Osteocyte (in vitro differentiated cells): ENCODE data around the gene DGKG. TPM values are rescaled to one million over a fixed set of nuclear protein-coding genes. Genes with fewer than 3 reads are reported as not detected.

ENCODE experiments used
- DNase-seq: peaks from one replicate; pipeline ENCODE4 v3.0.0; 2021; ENCODE audit warnings: mixed read lengths; ENCODE audit not compliant: unreplicated experiment; ENCODE audit errors: extremely low spot score
- H3K27ac Mint-ChIP-seq: one replicate; pipeline ENCODE4 v1.8.0; 2021; ENCODE audit warnings: mild to moderate bottlenecking, mixed read lengths; ENCODE audit not compliant: unreplicated experiment
- H3K27me3 Mint-ChIP-seq: one replicate; pipeline ENCODE4 v1.8.0; 2021; ENCODE audit warnings: mixed read lengths; ENCODE audit not compliant: unreplicated experiment
- H3K36me3 Mint-ChIP-seq: one replicate; pipeline ENCODE4 v1.8.0; 2021; ENCODE audit warnings: mixed read lengths; ENCODE audit not compliant: unreplicated experiment
- H3K4me1 Mint-ChIP-seq: one replicate; pipeline ENCODE4 v1.8.0; 2021; ENCODE audit warnings: mixed read lengths; ENCODE audit not compliant: unreplicated experiment
- H3K4me3 Mint-ChIP-seq: one replicate; pipeline ENCODE4 v1.8.0; 2021; ENCODE audit warnings: mild to moderate bottlenecking, moderate library complexity, mixed read lengths; ENCODE audit not compliant: unreplicated experiment
- H3K9me3 Mint-ChIP-seq: one replicate; pipeline ENCODE4 v1.8.0; 2021; ENCODE audit warnings: mixed read lengths; ENCODE audit not compliant: unreplicated experiment
- total RNA-seq: library from RNA; stranded (reverse); gene quantifications from 2 replicates; pipeline ENCODE4 v1.2.1, GENCODE V29; 2021
- TF ChIP-seq, protein P1 (sequence below): fragments of 200-600 bp; sonication (generic); IDR thresholded peaks from 2 replicates; pipeline ENCODE4 v1.5.0; 2021; ENCODE audit warnings: antibody characterized with exemption, mild to moderate bottlenecking, moderate library complexity

Gene DGKG
- total RNA-seq, 1 donor from 2014 or later: not detected

GRCh38 chr3:186110975-186111974 lies 250.8 kb downstream of the DGKG start:
- Mint-ChIP-seq H3K4me3 (peak overlapping the region; percentile 45), H3K4me1 (peaks cover 32% of the 10 kb centered on the region), H3K9me3 (no peaks in the 10 kb centered on the region), H3K36me3 (no peaks in the 10 kb centered on the region), H3K27me3 (peaks cover 20% of the 10 kb centered on the region), H3K27ac (peak overlapping the region; percentile 99)
- TF ChIP-seq, protein P1, sequence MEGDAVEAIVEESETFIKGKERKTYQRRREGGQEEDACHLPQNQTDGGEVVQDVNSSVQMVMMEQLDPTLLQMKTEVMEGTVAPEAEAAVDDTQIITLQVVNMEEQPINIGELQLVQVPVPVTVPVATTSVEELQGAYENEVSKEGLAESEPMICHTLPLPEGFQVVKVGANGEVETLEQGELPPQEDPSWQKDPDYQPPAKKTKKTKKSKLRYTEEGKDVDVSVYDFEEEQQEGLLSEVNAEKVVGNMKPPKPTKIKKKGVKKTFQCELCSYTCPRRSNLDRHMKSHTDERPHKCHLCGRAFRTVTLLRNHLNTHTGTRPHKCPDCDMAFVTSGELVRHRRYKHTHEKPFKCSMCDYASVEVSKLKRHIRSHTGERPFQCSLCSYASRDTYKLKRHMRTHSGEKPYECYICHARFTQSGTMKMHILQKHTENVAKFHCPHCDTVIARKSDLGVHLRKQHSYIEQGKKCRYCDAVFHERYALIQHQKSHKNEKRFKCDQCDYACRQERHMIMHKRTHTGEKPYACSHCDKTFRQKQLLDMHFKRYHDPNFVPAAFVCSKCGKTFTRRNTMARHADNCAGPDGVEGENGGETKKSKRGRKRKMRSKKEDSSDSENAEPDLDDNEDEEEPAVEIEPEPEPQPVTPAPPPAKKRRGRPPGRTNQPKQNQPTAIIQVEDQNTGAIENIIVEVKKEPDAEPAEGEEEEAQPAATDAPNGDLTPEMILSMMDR: no peak
- DNase-seq: no peak

- TF ChIP-seq, protein P1: no peak
- no peak for DNase-seq
- Mint-ChIP-seq H3K36me3 (no peaks in the 10 kb centered on the region), H3K9me3 (no peaks in the 10 kb centered on the region), H3K4me1 (peaks cover 40% of the 10 kb centered on the region), H3K27ac (peak overlapping the region; percentile 99), H3K4me3 (peak overlapping the region; percentile 90), H3K27me3 (peaks cover 13% of the 10 kb centered on the region)
Measured at GRCh38 chr3:186109897-186110803, 251.9 kb downstream of the DGKG start.

DNA sequence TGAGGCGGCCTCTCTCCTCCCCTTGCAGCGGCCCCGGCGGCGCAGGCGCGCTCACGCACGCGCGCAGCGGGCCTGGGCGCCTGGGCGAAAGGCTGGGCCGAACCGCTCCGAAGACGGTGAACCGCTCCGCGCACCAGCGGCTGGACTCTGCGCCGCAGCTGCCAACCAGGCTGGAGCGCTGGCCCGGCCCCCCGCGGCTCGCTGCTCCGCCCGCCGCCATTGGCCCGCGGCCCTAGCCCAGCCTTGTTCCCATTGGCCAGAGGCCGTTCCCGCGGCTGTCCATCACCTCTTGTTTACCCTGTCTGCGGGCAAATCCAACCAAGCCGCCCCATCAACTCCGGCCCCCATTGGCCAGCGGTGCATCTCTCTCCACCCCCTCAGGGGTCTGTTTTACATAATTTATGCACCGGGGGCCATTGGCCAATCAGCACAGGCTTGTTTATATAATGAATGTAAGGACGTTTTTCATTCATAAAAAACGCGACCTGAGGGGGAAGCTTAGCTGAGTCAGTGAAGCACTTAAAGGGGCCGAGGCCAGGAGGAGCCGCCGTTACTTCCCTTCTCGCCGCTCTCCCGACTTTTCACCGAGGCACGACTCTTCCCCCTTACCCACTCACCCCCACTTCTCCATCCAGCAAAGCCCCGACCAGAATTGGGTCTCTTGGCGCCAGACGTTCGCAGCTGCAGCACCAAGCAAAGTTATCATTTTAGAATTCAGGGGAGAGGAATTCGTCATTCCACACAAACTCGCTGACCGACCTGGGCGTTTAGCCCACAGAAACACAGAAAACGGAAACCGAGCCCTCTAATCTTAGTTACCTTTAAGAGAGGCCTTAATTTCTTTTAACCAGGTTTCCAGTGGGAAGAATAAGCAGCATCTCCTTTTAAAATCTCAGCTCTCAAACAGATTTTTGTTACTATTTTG lies 252.8 kb downstream of the DGKG start, which contains the start of gene ETV5:
ETV5 (minus strand) TSS at position 149 of the 925 bp plus-strand sequence. CDS start 3,221 bp downstream, outside the sequence.
- Mint-ChIP-seq H3K4me3 (peak within 1 kb of the TSS; percentile 90), H3K9me3 (no peaks in the 10 kb centered on the region), H3K36me3 (no peaks in the 10 kb centered on the region), H3K27me3 (peaks cover 5% of the 10 kb centered on the region), H3K27ac (peak within 1 kb of the TSS; percentile 99), H3K4me1 (peaks cover 45% of the 10 kb centered on the region)
- DNase-seq: peak; percentile 100
- TF ChIP-seq, protein P1: no peak

DNA sequence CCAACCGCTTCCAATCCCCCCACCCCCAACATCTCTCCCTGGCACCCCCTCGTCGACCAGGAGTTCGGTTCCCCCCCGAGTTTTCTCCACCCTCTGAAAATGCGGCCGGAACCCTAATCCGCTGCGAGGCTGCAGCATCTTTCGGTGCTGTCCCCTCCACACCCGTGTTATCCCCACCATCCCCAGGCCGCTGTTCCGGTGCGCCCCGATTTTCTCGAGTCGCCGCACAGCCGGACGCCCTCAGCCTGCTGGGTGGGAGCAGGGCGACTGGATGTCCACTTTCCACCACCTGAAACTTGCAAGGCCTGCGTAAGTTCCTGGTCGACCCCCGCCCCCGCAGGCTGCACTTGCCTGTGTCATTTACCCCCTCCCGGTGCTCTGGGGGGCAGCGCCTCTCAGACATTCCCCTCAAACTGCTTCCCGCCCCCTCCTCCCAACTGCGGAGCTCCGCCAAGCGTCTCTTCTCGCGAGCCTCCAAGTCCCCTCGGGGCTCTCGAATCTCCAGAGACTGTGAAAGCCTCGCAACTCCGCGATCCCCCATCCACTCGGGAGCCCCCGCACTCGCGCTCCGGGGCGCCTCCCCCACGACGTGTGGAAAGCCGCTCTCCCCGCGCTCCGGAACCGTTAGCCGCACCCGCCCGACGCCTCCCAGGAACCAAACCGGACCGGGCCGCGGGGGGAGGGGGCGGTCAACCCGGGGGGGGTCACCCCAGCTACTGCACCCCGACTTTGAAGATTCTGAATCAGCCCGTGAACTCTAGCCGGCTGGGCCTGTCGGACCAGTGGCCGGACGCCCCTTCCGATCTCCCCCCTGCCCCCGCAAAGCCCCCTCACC lies 253.7 kb downstream of the DGKG start:
- DNase-seq: peak; percentile 91
- peaks cover 52% of the 10 kb centered on the region for H3K4me1 Mint-ChIP-seq
- H3K27ac Mint-ChIP-seq: peak overlapping the region; percentile 90
- H3K27me3 Mint-ChIP-seq: peaks cover 4% of the 10 kb centered on the region
- H3K36me3 Mint-ChIP-seq: no peaks in the 10 kb centered on the region
- TF ChIP-seq, protein P1: no peak
- peak overlapping the region; percentile 90 for H3K4me3 Mint-ChIP-seq
- no peaks in the 10 kb centered on the region for H3K9me3 Mint-ChIP-seq
